ENCODE data around the gene PGAM5. TPM values are rescaled to one million over a fixed set of nuclear protein-coding genes. Genes with fewer than 3 reads are reported as not detected.

The PGAM5 gene
- total RNA-seq, 3 donors from 2014 or later (not counting 1 experiment from before 2014, with no cell fraction given) = 19.7 to 30.2 (median 21.9) TPM

DNA sequence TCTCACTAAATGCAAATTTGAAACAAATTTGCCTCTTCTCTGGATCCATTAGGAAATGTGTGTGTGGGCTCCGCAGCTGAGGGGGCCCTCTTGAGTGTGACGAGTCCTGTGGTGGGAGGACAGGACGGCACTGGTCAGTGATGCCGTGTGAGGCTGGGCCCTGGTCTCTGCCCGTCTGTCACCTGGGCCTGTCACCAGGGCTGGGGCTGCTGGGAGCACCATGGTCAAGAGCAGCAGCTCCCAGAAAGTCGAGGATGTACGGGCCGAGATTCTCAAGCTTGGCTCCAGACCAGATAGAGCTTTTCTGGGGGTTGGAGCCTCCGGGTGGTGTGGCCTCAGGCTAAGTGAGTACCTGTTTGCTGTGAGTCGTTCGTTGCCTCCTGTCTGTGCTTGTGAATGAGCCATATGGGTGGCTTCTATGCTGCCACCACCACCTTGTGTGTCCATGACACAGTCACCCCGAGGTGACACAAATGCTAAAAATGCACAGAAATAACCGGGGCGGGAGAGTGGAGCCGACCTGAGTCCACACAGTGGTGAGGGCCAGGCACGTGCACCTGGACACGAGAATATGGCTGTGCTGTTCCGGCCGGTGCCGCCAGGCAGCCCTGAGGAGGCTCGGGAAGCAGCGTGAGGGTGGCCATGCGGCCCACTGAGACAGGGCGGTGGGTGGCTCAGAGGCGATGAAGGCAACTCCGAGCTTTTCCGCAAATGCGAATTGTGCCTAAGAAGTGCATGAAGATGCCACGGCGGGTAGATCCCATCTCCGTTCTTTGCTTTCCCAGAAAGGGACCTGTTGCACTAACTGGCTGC lies 8.7 kb downstream of the PGAM5 start:
- Mint-ChIP-seq H3K4me3 (no peak overlapping the region), H3K27ac (no peak overlapping the region), H3K27me3 (ENCODE audit: low read depth in 2 of 2) (no peaks in the 10 kb centered on the region), H3K9me3 (no peaks in the 10 kb centered on the region), H3K36me3 (no peaks in the 10 kb centered on the region), H3K4me1 (no peaks in the 10 kb centered on the region)
- TF ChIP-seq CTCF (IDR thresholded peaks at IDR 0.05) = no peak
- no peaks in the 10 kb centered on the region for H3K4me1 ChIP-seq (ENCODE audit: control insufficient read depth, insufficient read depth, low read length)
- no peaks in the 10 kb centered on the region for H3K27me3 ChIP-seq (ENCODE audit: control insufficient read depth, insufficient read depth, low read length)
- H3K9me3 ChIP-seq (ENCODE audit: control insufficient read depth, insufficient read depth, low read length) = no peaks in the 10 kb centered on the region
- intact Hi-C loops (cut with micrococcal nuclease) = no loop called here
- DNase-seq = no peak
- ATAC-seq = no peak
- H3K4me3 ChIP-seq (ENCODE audit: low read length) = no peak overlapping the region
- no peak overlapping the region for H3K27ac ChIP-seq (ENCODE audit: low read length)
- 95% methylated on average over 31 of the region's 31 CpGs for WGBS (ENCODE audit: insufficient coverage)
- H3K36me3 ChIP-seq (ENCODE audit: control insufficient read depth, insufficient read depth, low read length) = peaks cover 60% of the 10 kb centered on the region

DNA sequence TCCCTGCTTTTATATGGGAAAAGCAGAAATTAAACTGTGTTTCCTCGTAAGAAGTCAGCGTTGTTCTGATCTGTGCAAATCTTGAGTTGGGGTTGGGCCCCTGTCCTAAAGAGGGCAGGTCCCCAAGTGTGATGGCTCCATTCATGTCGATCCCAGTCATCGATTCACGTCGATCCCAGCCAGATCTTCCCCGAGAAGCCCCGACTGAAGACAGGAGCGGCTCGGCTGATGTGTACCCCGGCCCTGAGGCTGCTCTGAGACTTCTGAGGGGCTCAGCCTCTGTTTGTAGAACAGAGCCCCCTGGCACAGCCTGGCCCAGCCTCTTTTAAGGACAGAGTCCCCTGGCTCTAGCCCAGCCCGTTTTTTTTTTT lies 9.3 kb downstream of the PGAM5 start:
- Mint-ChIP-seq H3K36me3 (no peaks in the 10 kb centered on the region), H3K27me3 (ENCODE audit: low read depth in 2 of 2) (no peaks in the 10 kb centered on the region), H3K4me3 (no peak overlapping the region), H3K27ac (no peak overlapping the region), H3K9me3 (no peaks in the 10 kb centered on the region), H3K4me1 (no peaks in the 10 kb centered on the region)
- no peaks in the 10 kb centered on the region for H3K4me1 ChIP-seq (ENCODE audit: control insufficient read depth, insufficient read depth, low read length)
- H3K4me3 ChIP-seq (ENCODE audit: low read length) = no peak overlapping the region
- H3K27me3 ChIP-seq (ENCODE audit: control insufficient read depth, insufficient read depth, low read length) = no peaks in the 10 kb centered on the region
- H3K27ac ChIP-seq (ENCODE audit: low read length) = no peak overlapping the region
- H3K36me3 ChIP-seq (ENCODE audit: control insufficient read depth, insufficient read depth, low read length) = peaks cover 64% of the 10 kb centered on the region
- intact Hi-C loops (cut with micrococcal nuclease) = no loop called here
- H3K9me3 ChIP-seq (ENCODE audit: control insufficient read depth, insufficient read depth, low read length) = no peaks in the 10 kb centered on the region
- TF ChIP-seq CTCF (IDR thresholded peaks at IDR 0.05) = no peak
- ATAC-seq = no peak
- WGBS (ENCODE audit: insufficient coverage) = 95% methylated on average over 12 of the region's 12 CpGs
- no peak for DNase-seq

DNA sequence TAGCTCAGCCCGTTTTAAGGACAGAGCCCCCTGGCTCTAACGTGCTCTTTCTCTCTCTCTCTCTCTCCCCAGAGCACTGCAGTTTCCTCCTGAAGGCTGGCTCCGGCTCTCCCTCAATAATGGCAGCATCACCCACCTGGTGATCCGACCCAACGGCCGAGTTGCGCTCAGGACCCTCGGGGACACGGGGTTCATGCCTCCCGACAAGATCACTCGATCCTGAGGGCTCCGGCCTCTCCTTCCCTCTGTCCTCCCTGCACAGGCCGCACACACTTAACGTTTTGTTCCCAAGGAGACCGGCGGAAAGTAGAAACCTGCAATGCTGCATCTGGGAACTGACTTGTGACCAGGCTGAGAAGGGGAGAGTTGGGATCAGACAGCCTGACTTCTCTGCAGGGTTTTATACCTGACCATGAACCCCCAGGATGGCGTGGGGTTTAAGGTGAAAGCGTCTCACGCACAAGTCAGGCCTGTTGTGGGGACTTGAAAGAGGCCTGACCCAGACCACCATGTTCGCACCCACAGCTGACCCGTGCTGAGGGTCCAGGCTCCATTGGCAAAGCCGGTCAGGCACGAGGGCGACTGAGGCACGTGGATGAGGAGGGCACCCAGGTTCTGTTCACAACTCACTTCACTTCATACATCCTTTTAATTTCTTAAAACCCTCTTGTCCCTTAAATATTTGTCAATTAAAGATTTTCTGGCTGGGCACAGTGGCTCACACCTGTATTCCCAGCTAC lies 10.1 kb downstream of the PGAM5 start:
- Mint-ChIP-seq H3K36me3 (peaks cover 4% of the 10 kb centered on the region), H3K4me1 (no peaks in the 10 kb centered on the region), H3K27ac (no peak overlapping the region), H3K4me3 (no peak overlapping the region), H3K9me3 (no peaks in the 10 kb centered on the region), H3K27me3 (ENCODE audit: low read depth in 2 of 2) (no peaks in the 10 kb centered on the region)
- no peak for DNase-seq
- Histone ChIP-seq H3K27ac (ENCODE audit: low read length) (no peak overlapping the region), H3K36me3 (ENCODE audit: control insufficient read depth, insufficient read depth, low read length) (peaks cover 67% of the 10 kb centered on the region), H3K27me3 (ENCODE audit: control insufficient read depth, insufficient read depth, low read length) (no peaks in the 10 kb centered on the region), H3K4me3 (ENCODE audit: low read length) (no peak overlapping the region), H3K4me1 (ENCODE audit: control insufficient read depth, insufficient read depth, low read length) (no peaks in the 10 kb centered on the region), H3K9me3 (ENCODE audit: control insufficient read depth, insufficient read depth, low read length) (no peaks in the 10 kb centered on the region)
- 96% methylated on average over 25 of the region's 25 CpGs for WGBS (ENCODE audit: insufficient coverage)
- no peak for TF ChIP-seq CTCF (IDR thresholded peaks at IDR 0.05)
- ATAC-seq = no peak
- intact Hi-C loops (cut with micrococcal nuclease) = no loop called here
